Neural crest cell (in vitro differentiated cells): ENCODE measurements around the gene NECTIN2. TPM values are rescaled to one million over a fixed set of nuclear protein-coding genes. Genes with fewer than 3 reads are reported as not detected.

Source experiments
- DNase-seq: peaks from one replicate; pipeline ENCODE4 v3.0.0; 2021; ENCODE audit warnings: low read depth, mixed read lengths, low spot score
- H3K27ac Mint-ChIP-seq: one replicate; pipeline ENCODE4 v1.8.0; 2021; ENCODE audit warnings: mild to moderate bottlenecking, mixed read lengths; ENCODE audit not compliant: unreplicated experiment
- H3K27me3 Mint-ChIP-seq: 2 replicates; pipeline ENCODE4 v1.8.0; 2021; ENCODE audit warnings: low read depth, mild to moderate bottlenecking, mixed read lengths
- H3K36me3 Mint-ChIP-seq: 2 replicates; pipeline ENCODE4 v1.8.0; 2021; ENCODE audit warnings: low read depth, mild to moderate bottlenecking, mixed read lengths
- H3K4me1 Mint-ChIP-seq: 2 replicates; pipeline ENCODE4 v1.8.0; 2021; ENCODE audit warnings: mixed read lengths
- H3K4me3 Mint-ChIP-seq: one replicate; pipeline ENCODE4 v1.8.0; 2021; ENCODE audit warnings: mild to moderate bottlenecking, mixed read lengths
- H3K9me3 Mint-ChIP-seq: 2 replicates; pipeline ENCODE4 v1.8.0; 2021; ENCODE audit warnings: mixed read lengths
- CTCF ChIP-seq: fragments of 200-600 bp; sonication (generic); conservative IDR thresholded peaks from 2 replicates; pipeline ENCODE4 v1.5.0; 2021; ENCODE audit warnings: antibody characterized with exemption, mild to moderate bottlenecking
- total RNA-seq: library from RNA; stranded (reverse); gene quantifications from 2 replicates; pipeline ENCODE4 v1.2.1, GENCODE V29; 2021

The NECTIN2 gene
- total RNA-seq, 1 donor from 2014 or later: 76.2 TPM

GRCh38 chr19:44813841-44814470 is 32.1 kb upstream of the NECTIN2 start:
- no peak overlapping the region for H3K27ac Mint-ChIP-seq
- no peaks in the 10 kb centered on the region for H3K9me3 Mint-ChIP-seq
- DNase-seq: no peak
- no peak for TF ChIP-seq CTCF
- peaks cover 15% of the 10 kb centered on the region for H3K4me1 Mint-ChIP-seq
- H3K4me3 Mint-ChIP-seq: no peak overlapping the region
- no peaks in the 10 kb centered on the region for H3K27me3 Mint-ChIP-seq
- H3K36me3 Mint-ChIP-seq: no peaks in the 10 kb centered on the region

- no peak for DNase-seq
- Mint-ChIP-seq H3K4me3 (no peak overlapping the region), H3K27me3 (no peaks in the 10 kb centered on the region), H3K27ac (no peak overlapping the region), H3K36me3 (no peaks in the 10 kb centered on the region), H3K4me1 (peaks cover 12% of the 10 kb centered on the region), H3K9me3 (no peaks in the 10 kb centered on the region)
- TF ChIP-seq CTCF: no peak
Observed at GRCh38 chr19:44814517-44814916, 31.6 kb upstream of the NECTIN2 start.

GRCh38 chr19:44816301-44816700 is 29.8 kb upstream of the NECTIN2 start:
- Mint-ChIP-seq H3K4me3 (no peak overlapping the region), H3K27ac (no peak overlapping the region), H3K27me3 (peaks cover 2% of the 10 kb centered on the region), H3K9me3 (no peaks in the 10 kb centered on the region), H3K36me3 (no peaks in the 10 kb centered on the region), H3K4me1 (peaks cover 11% of the 10 kb centered on the region)
- DNase-seq: no peak
- no peak for TF ChIP-seq CTCF

DNA sequence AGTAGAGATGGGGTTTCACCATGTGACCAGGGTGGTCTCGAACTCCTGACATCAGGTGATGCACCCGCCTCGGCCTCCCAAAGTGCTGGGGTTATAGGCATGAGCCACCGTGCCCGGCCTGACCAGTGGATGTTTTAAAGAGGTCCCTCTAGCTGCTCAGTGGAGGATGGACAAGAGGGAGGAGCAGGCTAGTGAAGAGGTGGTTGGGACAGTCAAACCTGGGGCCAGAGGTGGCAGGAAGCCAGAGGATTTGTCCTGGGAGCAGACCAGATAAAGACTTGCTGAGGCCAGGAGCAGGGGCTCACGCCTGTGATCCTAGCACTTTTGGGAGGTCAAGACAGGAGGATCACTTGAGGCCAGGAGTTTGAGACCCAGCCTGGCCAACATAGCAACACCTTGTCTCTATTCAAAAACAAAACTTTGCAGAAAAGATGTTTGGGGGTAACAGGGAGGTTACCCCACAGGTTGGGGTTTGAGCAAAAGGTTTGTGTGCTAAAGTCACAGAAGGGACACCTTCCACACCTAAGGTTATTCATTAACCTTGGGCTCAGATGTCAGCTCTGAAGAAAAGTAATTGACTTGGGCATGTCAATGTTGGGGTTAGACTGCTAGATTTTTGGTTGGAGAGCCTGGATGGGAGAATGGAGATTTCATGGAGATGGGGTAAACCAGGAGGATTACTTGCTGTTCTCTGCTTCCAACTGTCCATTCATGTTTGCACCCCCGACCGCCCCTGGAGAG is 28.2 kb upstream of the NECTIN2 start:
- TF ChIP-seq CTCF: no peak
- Mint-ChIP-seq H3K27ac (no peak overlapping the region), H3K4me1 (peaks cover 15% of the 10 kb centered on the region), H3K27me3 (peaks cover 2% of the 10 kb centered on the region), H3K36me3 (no peaks in the 10 kb centered on the region), H3K4me3 (no peak overlapping the region), H3K9me3 (no peaks in the 10 kb centered on the region)
- DNase-seq: no peak

DNA sequence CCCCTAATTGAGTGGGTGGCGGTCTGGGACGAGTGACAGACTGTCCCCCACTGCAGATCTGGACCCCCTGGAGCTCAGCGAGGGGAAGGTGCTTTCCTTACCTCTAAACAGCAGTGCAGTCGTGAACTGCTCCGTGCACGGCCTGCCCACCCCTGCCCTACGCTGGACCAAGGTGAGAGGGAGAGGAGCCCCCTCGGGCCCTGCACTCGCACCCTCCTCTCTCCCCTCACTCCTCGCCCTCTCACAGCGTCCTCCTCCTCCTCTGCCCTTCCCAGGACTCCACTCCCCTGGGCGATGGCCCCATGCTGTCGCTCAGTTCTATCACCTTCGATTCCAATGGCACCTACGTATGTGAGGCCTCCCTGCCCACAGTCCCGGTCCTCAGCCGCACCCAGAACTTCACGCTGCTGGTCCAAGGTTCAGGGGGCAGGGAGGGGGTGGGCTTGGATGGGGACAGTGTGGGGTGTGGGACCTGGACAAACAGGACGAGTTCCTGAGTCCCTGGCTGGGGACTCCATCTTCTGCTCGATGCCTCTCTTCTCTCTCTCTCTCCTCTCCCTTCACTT is 27.5 kb upstream of the NECTIN2 start:
- Mint-ChIP-seq H3K4me3 (no peak overlapping the region), H3K9me3 (no peaks in the 10 kb centered on the region), H3K27ac (no peak overlapping the region), H3K4me1 (peaks cover 21% of the 10 kb centered on the region), H3K36me3 (no peaks in the 10 kb centered on the region), H3K27me3 (peaks cover 2% of the 10 kb centered on the region)
- TF ChIP-seq CTCF: no peak
- DNase-seq: no peak
